Endodermal cell (in vitro differentiated cells): Measurements from ENCODE around the gene RPTOR. TPM values are rescaled to one million over a fixed set of nuclear protein-coding genes. Genes with fewer than 3 reads are reported as not detected.

Experiments
- DNase-seq: peaks from one replicate; pipeline ENCODE4 v3.0.0-alpha.2; 2017
- H3K27ac ChIP-seq: 2 replicates; pipeline ENCODE4 v1.5.1; 2013; ENCODE audit warnings: mild to moderate bottlenecking, low read depth, low read length, moderate library complexity
- H3K27me3 ChIP-seq: 2 replicates; pipeline ENCODE4 v1.6.1; 2013; ENCODE audit warnings: mild to moderate bottlenecking, low read length, moderate library complexity; ENCODE audit not compliant: insufficient read depth, control insufficient read depth, poor library complexity, severe bottlenecking
- H3K36me3 ChIP-seq: 2 replicates; pipeline ENCODE4 v1.7.0; 2013; ENCODE audit warnings: mild to moderate bottlenecking, low read length, moderate library complexity; ENCODE audit not compliant: control insufficient read depth, insufficient read depth
- H3K4me1 ChIP-seq: one replicate; pipeline ENCODE4 v1.7.0; 2013; ENCODE audit warnings: low read length; ENCODE audit not compliant: control insufficient read depth, insufficient read depth
- H3K4me3 ChIP-seq: 2 replicates; pipeline ENCODE4 v1.5.1; 2013; ENCODE audit warnings: mild to moderate bottlenecking, low read length, moderate library complexity
- H3K9ac ChIP-seq: 2 replicates; pipeline ENCODE4 v1.6.1; 2013; ENCODE audit warnings: mild to moderate bottlenecking, low read length, moderate library complexity; ENCODE audit not compliant: poor library complexity, severe bottlenecking; ENCODE audit errors: extremely low read depth
- H3K9me3 ChIP-seq: 2 replicates; pipeline ENCODE4 v1.6.1; 2013; ENCODE audit warnings: mild to moderate bottlenecking, low read length, moderate library complexity; ENCODE audit not compliant: control insufficient read depth
- H3K27ac Mint-ChIP-seq: 2 replicates; pipeline ENCODE4 v1.8.0; 2020; ENCODE audit warnings: mixed read lengths
- H3K27me3 Mint-ChIP-seq: 2 replicates; pipeline ENCODE4 v1.8.0; 2021; ENCODE audit warnings: mild to moderate bottlenecking, mixed read lengths; ENCODE audit not compliant: insufficient read depth
- H3K36me3 Mint-ChIP-seq: 2 replicates; pipeline ENCODE4 v1.8.0; 2020; ENCODE audit warnings: low read depth, mixed read lengths
- H3K4me1 Mint-ChIP-seq: 2 replicates; pipeline ENCODE4 v1.8.0; 2020; ENCODE audit warnings: mixed read lengths
- H3K4me3 Mint-ChIP-seq: 2 replicates; pipeline ENCODE4 v1.8.0; 2020; ENCODE audit warnings: mild to moderate bottlenecking, moderate library complexity, mixed read lengths
- H3K9me3 Mint-ChIP-seq: 2 replicates; pipeline ENCODE4 v1.8.0; 2020; ENCODE audit warnings: mild to moderate bottlenecking, mixed read lengths
- CTCF ChIP-seq: fragments of 200-600 bp; sonication (generic); conservative IDR thresholded peaks from 2 replicates; pipeline ENCODE4 v1.5.0; 2021; ENCODE audit warnings: antibody characterized with exemption, mild to moderate bottlenecking
- WGBS, 2 experiments: methylation state at CpG; one replicate each; pipeline versions ENCODE4 v1.1.5 to v1.1.7; 2013; ENCODE audit warnings: missing lambda C conversion rate in 2 of 2, mixed read lengths in 1 of 2; ENCODE audit not compliant: insufficient coverage in 1 of 2, insufficient read length in 1 of 2; 5-methylcytosine and 5-hydroxymethylcytosine counted together
- total RNA-seq, 2 donors: library from RNA; stranded (reverse); fragmentation: NEBNext Ultra II Directional in 1 of 2; extraction: Animal tissue kit (Norgen Biotek cat#: 25700) in 1 of 2; gene quantifications; 2 replicates in 1 of 2; 3 replicates in 1 of 2; pipeline ENCODE4 v1.2.1, GENCODE V29; 2021

Gene RPTOR
- total RNA-seq, 2 donors from 2014 or later: 45.1 to 53.4 TPM

GRCh38 chr17:80960797-80961452, 416.3 kb downstream of the RPTOR start:
- no peaks in the 10 kb centered on the region for H3K27me3 ChIP-seq
- Mint-ChIP-seq H3K36me3 (peaks cover 12% of the 10 kb centered on the region), H3K9me3 (no peaks in the 10 kb centered on the region), H3K27ac (no peak overlapping the region), H3K4me1 (no peaks in the 10 kb centered on the region), H3K27me3 (no peaks in the 10 kb centered on the region), H3K4me3 (no peak overlapping the region)
- H3K9ac ChIP-seq: no peak overlapping the region
- no peaks in the 10 kb centered on the region for H3K36me3 ChIP-seq
- no peak for DNase-seq
- no peaks in the 10 kb centered on the region for H3K4me1 ChIP-seq
- WGBS, 2 experiments: 93 to 96% methylated on average over 17 to 31 of the region's 31 CpGs
- no peaks in the 10 kb centered on the region for H3K9me3 ChIP-seq
- H3K27ac ChIP-seq: no peak overlapping the region
- H3K4me3 ChIP-seq: no peak overlapping the region
- TF ChIP-seq CTCF: no peak

GRCh38 chr17:80961541-80962330, 417.1 kb downstream of the RPTOR start:
- Histone ChIP-seq H3K4me3 (no peak overlapping the region), H3K9ac (no peak overlapping the region), H3K4me1 (no peaks in the 10 kb centered on the region), H3K27ac (no peak overlapping the region), H3K36me3 (no peaks in the 10 kb centered on the region), H3K27me3 (no peaks in the 10 kb centered on the region), H3K9me3 (no peaks in the 10 kb centered on the region)
- TF ChIP-seq CTCF: peak; percentile 41
- no peak for DNase-seq
- Mint-ChIP-seq H3K27ac (no peak overlapping the region), H3K9me3 (no peaks in the 10 kb centered on the region), H3K36me3 (peaks cover 13% of the 10 kb centered on the region), H3K4me1 (no peaks in the 10 kb centered on the region), H3K27me3 (no peaks in the 10 kb centered on the region), H3K4me3 (no peak overlapping the region)
- 92 to 93% methylated on average over 18 to 21 of the region's 21 CpGs for WGBS, 2 experiments

GRCh38 chr17:80962356-80963329, 418.0 kb downstream of the RPTOR start:
- WGBS, 2 experiments: 94 to 95% methylated on average over 29 to 40 of the region's 41 CpGs
- no peaks in the 10 kb centered on the region for H3K4me1 ChIP-seq
- no peaks in the 10 kb centered on the region for H3K9me3 ChIP-seq
- H3K9me3 Mint-ChIP-seq: no peaks in the 10 kb centered on the region
- no peak overlapping the region for H3K4me3 Mint-ChIP-seq
- no peak for DNase-seq
- no peak overlapping the region for H3K9ac ChIP-seq
- H3K27me3 Mint-ChIP-seq: no peaks in the 10 kb centered on the region
- no peak overlapping the region for H3K27ac ChIP-seq
- H3K27ac Mint-ChIP-seq: peak overlapping the region; percentile 61
- no peaks in the 10 kb centered on the region for H3K27me3 ChIP-seq
- H3K4me3 ChIP-seq: no peak overlapping the region
- TF ChIP-seq CTCF: no peak
- no peaks in the 10 kb centered on the region for H3K36me3 ChIP-seq
- peaks cover 15% of the 10 kb centered on the region for H3K36me3 Mint-ChIP-seq
- no peaks in the 10 kb centered on the region for H3K4me1 Mint-ChIP-seq
